Myocyte (in vitro differentiated cells): ENCODE data around the gene TEX14. TPM values are rescaled to one million over a fixed set of nuclear protein-coding genes. Genes with fewer than 3 reads are reported as not detected.
A peak's percentile ranks its signal among the peaks of the same experiment; 100 is the strongest.

Experiments
- DNase-seq: peaks from one replicate; pipeline ENCODE4 v3.0.0-alpha.2; 2012; ENCODE audit warnings: low read depth
- polyA plus RNA-seq: library from polyadenylated mRNA; unstranded; fragments of >200 nt; gene quantifications from one replicate; pipeline ENCODE4 v1.2.1, GENCODE V29; 2012; ENCODE audit warnings: missing spikeins
- total RNA-seq: library from RNA; depleted of rRNA; stranded (reverse); fragments of >200 nt; gene quantifications from 2 replicates; pipeline ENCODE4 v1.2.3, GENCODE V29; 2014

The TEX14 gene, protein sequence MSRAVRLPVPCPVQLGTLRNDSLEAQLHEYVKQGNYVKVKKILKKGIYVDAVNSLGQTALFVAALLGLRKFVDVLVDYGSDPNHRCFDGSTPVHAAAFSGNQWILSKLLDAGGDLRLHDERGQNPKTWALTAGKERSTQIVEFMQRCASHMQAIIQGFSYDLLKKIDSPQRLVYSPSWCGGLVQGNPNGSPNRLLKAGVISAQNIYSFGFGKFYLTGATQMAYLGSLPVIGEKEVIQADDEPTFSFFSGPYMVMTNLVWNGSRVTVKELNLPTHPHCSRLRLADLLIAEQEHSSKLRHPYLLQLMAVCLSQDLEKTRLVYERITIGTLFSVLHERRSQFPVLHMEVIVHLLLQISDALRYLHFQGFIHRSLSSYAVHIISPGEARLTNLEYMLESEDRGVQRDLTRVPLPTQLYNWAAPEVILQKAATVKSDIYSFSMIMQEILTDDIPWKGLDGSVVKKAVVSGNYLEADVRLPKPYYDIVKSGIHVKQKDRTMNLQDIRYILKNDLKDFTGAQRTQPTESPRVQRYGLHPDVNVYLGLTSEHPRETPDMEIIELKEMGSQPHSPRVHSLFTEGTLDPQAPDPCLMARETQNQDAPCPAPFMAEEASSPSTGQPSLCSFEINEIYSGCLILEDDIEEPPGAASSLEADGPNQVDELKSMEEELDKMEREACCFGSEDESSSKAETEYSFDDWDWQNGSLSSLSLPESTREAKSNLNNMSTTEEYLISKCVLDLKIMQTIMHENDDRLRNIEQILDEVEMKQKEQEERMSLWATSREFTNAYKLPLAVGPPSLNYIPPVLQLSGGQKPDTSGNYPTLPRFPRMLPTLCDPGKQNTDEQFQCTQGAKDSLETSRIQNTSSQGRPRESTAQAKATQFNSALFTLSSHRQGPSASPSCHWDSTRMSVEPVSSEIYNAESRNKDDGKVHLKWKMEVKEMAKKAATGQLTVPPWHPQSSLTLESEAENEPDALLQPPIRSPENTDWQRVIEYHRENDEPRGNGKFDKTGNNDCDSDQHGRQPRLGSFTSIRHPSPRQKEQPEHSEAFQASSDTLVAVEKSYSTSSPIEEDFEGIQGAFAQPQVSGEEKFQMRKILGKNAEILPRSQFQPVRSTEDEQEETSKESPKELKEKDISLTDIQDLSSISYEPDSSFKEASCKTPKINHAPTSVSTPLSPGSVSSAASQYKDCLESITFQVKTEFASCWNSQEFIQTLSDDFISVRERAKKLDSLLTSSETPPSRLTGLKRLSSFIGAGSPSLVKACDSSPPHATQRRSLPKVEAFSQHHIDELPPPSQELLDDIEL (N-terminal part only)
- 0.10 and 0.48 TPM in 2 replicates for total RNA-seq
- polyA plus RNA-seq = 0.33 TPM

GRCh38 chr17:58691701-58692238 lies at the start of gene TEX14:
Gene TEX14 (minus strand): TSS chr17:58692045. CDS start chr17:58652001, 40,044 bp downstream.
- no peak for DNase-seq

- no peak for DNase-seq
These were observed 49.3 kb upstream of the TEX14 start for GRCh38 chr17:58741121-58741625.

- DNase-seq = no peak
These were observed 43.0 kb upstream of the TEX14 start for GRCh38 chr17:58734811-58735210.

DNA sequence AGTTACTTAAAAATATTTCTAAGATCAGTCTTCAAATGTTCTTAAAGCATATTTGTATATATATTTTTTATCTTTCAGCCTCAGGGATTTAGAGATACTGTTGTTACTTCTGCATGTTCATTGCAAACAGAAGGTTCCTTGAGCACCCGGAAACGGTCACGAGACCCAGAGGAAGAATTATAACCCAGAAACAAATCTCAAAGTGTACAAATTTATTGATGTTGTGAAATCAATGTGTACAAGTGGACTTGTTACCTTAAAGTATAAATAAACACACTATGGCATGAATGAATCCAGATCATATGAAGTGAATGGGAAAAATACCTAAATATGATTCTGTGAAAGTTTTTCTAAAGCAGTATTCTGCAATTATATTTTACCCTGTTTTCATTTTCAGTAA lies 42.2 kb upstream of the TEX14 start:
- no peak for DNase-seq

- DNase-seq = no peak
These were observed 39.1 kb upstream of the TEX14 start for GRCh38 chr17:58730937-58731336.

DNA sequence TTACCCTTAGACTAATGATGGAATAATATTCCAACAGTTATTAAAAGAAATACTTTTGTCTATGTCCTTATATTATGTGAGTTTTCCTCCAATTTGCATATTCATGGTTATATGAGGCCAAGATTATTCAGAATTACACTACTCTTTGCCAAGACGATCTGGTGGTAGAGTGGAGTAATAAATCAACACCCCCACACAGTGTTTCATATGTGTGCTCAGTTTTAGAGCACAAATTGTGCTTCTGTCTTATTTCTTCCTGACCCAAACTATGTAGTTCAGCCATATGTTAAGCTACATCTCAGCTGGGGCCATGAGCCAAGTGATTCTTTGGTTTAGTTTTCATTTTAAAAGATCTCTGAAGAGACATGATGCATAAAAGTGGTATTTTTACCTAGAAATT lies 37.0 kb upstream of the TEX14 start:
- no peak for DNase-seq

- DNase-seq = no peak
These were observed 30.9 kb upstream of the TEX14 start for GRCh38 chr17:58722696-58723095.

GRCh38 chr17:58722274-58722673 lies 30.4 kb upstream of the TEX14 start:
- DNase-seq = no peak

- DNase-seq = peak; percentile 70
These were observed 19.2 kb upstream of the TEX14 start for GRCh38 chr17:58710948-58711552.

- DNase-seq = no peak
These were observed 14.7 kb upstream of the TEX14 start for GRCh38 chr17:58706351-58707140.

DNA sequence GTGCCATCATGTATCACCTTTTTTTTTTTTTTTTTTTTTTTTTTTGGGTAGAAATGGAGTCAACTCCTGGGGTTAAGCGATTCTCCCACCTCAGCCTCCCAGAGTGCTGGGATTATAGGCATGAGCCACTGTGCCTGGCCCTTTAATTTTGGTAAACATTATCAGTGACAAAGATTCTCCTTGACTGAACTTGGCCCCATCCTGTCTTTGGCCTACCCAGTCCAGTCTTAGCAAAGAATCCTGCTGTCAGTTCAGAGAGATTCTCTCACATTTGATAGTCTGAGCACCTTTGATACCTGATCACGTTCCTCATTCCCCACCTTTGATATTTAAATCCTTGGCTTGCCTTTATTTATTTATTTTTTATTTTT lies 12.1 kb upstream of the TEX14 start:
- DNase-seq = no peak

GRCh38 chr17:58703137-58703915 lies 11.5 kb upstream of the TEX14 start:
- no peak for DNase-seq

- DNase-seq = no peak
These were observed 10.9 kb upstream of the TEX14 start for GRCh38 chr17:58702708-58703107.

DNA sequence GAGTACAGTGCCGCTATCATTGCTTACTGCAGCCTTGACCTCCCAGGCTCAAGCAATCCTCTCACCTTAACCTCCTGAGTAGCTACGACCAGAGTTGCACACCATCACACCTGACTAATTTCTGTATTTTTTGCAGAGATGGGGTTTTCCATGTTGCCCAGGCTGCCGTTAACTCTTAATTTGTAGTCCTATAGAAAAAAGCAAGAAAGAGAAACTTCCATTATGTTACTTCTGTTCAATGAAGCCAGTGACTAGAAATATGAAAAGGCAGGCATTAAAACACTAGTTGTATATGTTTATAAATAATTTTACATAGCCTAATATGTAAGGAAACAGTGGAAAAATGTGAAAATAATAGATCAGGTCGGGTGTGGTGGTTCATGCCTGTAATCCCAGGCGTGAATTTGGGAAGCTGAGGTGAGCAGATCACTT lies 10.2 kb upstream of the TEX14 start:
- DNase-seq = no peak

DNA sequence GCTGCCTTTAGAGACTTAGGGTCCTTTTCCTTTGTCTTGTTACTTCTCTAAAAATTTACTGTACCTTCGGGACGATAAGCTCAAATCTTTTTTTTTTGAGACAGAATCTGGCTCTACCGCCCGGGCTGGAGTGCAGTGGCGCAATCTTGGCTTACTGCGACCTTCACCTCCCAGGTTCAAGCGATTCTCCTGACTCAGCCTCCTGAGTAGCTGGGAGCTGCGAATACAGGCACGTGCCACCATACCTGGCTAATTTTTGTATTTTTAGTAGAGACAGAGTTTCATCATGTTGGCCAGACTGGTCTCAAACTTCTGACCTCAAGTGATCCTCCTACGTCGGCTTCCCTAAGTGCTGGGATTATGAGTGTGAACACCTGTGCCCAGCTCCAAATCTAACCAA lies 7.9 kb upstream of the TEX14 start:
- DNase-seq = no peak

DNA sequence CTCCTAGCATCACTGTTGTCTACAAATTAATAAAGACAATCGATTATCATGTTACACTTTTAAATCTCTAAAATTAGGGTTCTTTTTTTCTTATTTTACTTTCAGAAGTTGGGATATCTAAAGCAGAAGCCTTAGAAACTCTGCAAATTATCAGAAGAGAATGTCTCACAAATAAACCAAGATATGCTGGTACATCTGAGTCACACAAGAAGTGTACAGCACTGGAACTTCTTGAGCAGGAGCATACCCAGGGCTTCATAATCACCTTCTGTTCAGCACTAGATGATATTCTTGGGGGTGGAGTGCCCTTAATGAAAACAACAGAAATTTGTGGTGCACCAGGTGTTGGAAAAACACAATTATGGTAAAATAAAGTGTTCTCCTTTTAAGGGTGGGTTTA lies 3.0 kb upstream of the TEX14 start:
- no peak for DNase-seq

DNA sequence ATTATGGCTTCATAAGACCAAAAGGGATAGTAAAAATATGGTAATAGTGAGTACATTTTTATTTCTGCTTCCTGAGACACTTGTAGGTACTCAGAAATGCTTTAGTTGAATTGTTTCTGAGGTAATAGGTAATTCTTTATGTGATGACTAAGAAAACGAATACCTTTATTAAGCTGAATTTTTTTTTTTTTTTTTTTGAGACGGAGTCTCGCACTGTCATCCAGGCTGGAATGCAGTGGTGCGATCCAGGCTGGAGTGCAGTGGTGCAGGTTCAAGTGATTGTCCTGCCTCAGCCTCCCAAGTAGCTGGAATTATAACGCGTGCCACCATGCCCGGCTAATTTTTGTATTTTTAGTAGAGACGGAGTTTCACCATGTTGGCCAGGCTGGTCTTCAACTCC lies 2.5 kb upstream of the TEX14 start:
- DNase-seq = no peak

- DNase-seq = no peak
These were observed 1.9 kb upstream of the TEX14 start for GRCh38 chr17:58693751-58694150.

- no peak for DNase-seq
These were observed 1.4 kb upstream of the TEX14 start for GRCh38 chr17:58693208-58693607.
